K562 (cell line): ENCODE results near the gene ADD1. TPM values are rescaled to one million over a fixed set of nuclear protein-coding genes. Genes with fewer than 3 reads are reported as not detected.

Source experiments
- polyA plus RNA-seq, 8 experiments: library from polyadenylated mRNA; depleted of rRNA in 4 of 8; stranded (reverse) in 5 of 8; unstranded in 3 of 8; fragments of >200 nt; fragmentation: Nextera tagmentation in 2 of 8; fragmentation: Illumina TruSeq in 1 of 8; extraction: Ambion mirVana in 2 of 8; extraction: Trizol in 1 of 8; gene quantifications; 2 replicates each; pipeline versions ENCODE4 v1.2.1 to v1.2.3, GENCODE V29; 2011 to 2014; ENCODE audit warnings: inconsistent platforms in 1 of 8, missing spikeins in 1 of 8
- total RNA-seq, 7 experiments: library from RNA; depleted of rRNA in 6 of 7; stranded (reverse); fragments of >200 nt in 6 of 7; fragmentation: Illumina TruSeq in 2 of 7; extraction: Trizol in 2 of 7; gene quantifications; 2 replicates each; pipeline versions ENCODE4 v1.2.1 to v1.2.3, GENCODE V29; 2011 to 2021; ENCODE audit warnings: low replicate concordance in 1 of 7

ADD1 gene
- total and polyA plus RNA-seq, 9 of the 15 experiments (the other 6 are each of a cell fraction or from before 2014, with no cell fraction given) = 17.5 to 153 (median 74.0) TPM

Other genes starting within 250 kb of the ADD1 start
- gene TNIP2, start 87.5 kb upstream of the ADD1 start, total RNA-seq (2014; rRNA removed) = 42.6 and 46.7 TPM in 2 replicates
- 11.6 and 13.1 TPM in 2 replicates for gene TNIP2, start 87.5 kb upstream of the ADD1 start, total RNA-seq (2014; rRNA removed; fragmentation: Illumina TruSeq; extraction: Trizol)
- gene TNIP2, start 87.5 kb upstream of the ADD1 start, total RNA-seq (2015; rRNA removed; fragmentation: Illumina TruSeq; extraction: Trizol) = 19.5 and 21.9 TPM in 2 replicates
- gene TNIP2, start 87.5 kb upstream of the ADD1 start, total RNA-seq (2021) = 32.2 and 35.8 TPM in 2 replicates
- gene TNIP2, start 87.5 kb upstream of the ADD1 start, polyA plus RNA-seq (2011; rRNA removed) = 17.5 and 21.8 TPM in 2 replicates
- 12.1 and 18.3 TPM in 2 replicates for gene TNIP2, start 87.5 kb upstream of the ADD1 start, polyA plus RNA-seq (2014; fragmentation: Illumina TruSeq; extraction: Trizol)
- gene TNIP2, start 87.5 kb upstream of the ADD1 start, polyA plus RNA-seq (2014; fragmentation: Nextera tagmentation; extraction: Ambion mirVana) = 1 to 10 TPM in 1 of 2 experiments, under 1 TPM in 1; 0.61 to 1.1 TPM
- gene TNIP2, start 87.5 kb upstream of the ADD1 start, polyA plus RNA-seq (2014; rRNA removed) = 38.1 and 38.2 TPM in 2 replicates
- 9.7 and 15.9 TPM in 2 replicates for gene SH3BP2, start 50.8 kb upstream of the ADD1 start, total RNA-seq (2014; rRNA removed)
- 3.7 and 3.9 TPM in 2 replicates for gene SH3BP2, start 50.8 kb upstream of the ADD1 start, total RNA-seq (2014; rRNA removed; fragmentation: Illumina TruSeq; extraction: Trizol)
- gene SH3BP2, start 50.8 kb upstream of the ADD1 start, total RNA-seq (2015; rRNA removed; fragmentation: Illumina TruSeq; extraction: Trizol) = 3.5 and 5.6 TPM in 2 replicates
- 10.8 and 16.0 TPM in 2 replicates for gene SH3BP2, start 50.8 kb upstream of the ADD1 start, total RNA-seq (2021)
- 9.6 and 13.9 TPM in 2 replicates for gene SH3BP2, start 50.8 kb upstream of the ADD1 start, polyA plus RNA-seq (2011; rRNA removed)
- 5.1 and 10.9 TPM in 2 replicates for gene SH3BP2, start 50.8 kb upstream of the ADD1 start, polyA plus RNA-seq (2014; fragmentation: Illumina TruSeq; extraction: Trizol)
- gene SH3BP2, start 50.8 kb upstream of the ADD1 start, polyA plus RNA-seq (2014; fragmentation: Nextera tagmentation; extraction: Ambion mirVana) = under 1 TPM; 0.34 to 0.72 TPM
- 14.2 and 17.6 TPM in 2 replicates for gene SH3BP2, start 50.8 kb upstream of the ADD1 start, polyA plus RNA-seq (2014; rRNA removed)
- 50.9 and 56.1 TPM in 2 replicates for gene NOP14, start 119.6 kb downstream of the ADD1 start, total RNA-seq (2014; rRNA removed)
- 53.8 and 55.0 TPM in 2 replicates for gene NOP14, start 119.6 kb downstream of the ADD1 start, total RNA-seq (2014; rRNA removed; fragmentation: Illumina TruSeq; extraction: Trizol)
- gene NOP14, start 119.6 kb downstream of the ADD1 start, total RNA-seq (2015; rRNA removed; fragmentation: Illumina TruSeq; extraction: Trizol) = 61.1 and 61.7 TPM in 2 replicates
- 69.8 and 76.0 TPM in 2 replicates for gene NOP14, start 119.6 kb downstream of the ADD1 start, total RNA-seq (2021)
- gene NOP14, start 119.6 kb downstream of the ADD1 start, polyA plus RNA-seq (2011; rRNA removed) = 13.4 and 15.2 TPM in 2 replicates
- gene NOP14, start 119.6 kb downstream of the ADD1 start, polyA plus RNA-seq (2014; fragmentation: Illumina TruSeq; extraction: Trizol) = 62.1 and 62.4 TPM in 2 replicates
- gene NOP14, start 119.6 kb downstream of the ADD1 start, polyA plus RNA-seq (2014; fragmentation: Nextera tagmentation; extraction: Ambion mirVana) = 10 to 100 TPM; 12.7 to 12.9 TPM
- gene NOP14, start 119.6 kb downstream of the ADD1 start, polyA plus RNA-seq (2014; rRNA removed) = 30.1 and 33.3 TPM in 2 replicates
- gene GRK4, start 119.7 kb downstream of the ADD1 start, total RNA-seq (2014; rRNA removed) = 2.5 and 3.1 TPM in 2 replicates
- 4.5 and 4.6 TPM in 2 replicates for gene GRK4, start 119.7 kb downstream of the ADD1 start, total RNA-seq (2014; rRNA removed; fragmentation: Illumina TruSeq; extraction: Trizol)
- gene GRK4, start 119.7 kb downstream of the ADD1 start, total RNA-seq (2015; rRNA removed; fragmentation: Illumina TruSeq; extraction: Trizol) = 3.3 and 3.6 TPM in 2 replicates
- gene GRK4, start 119.7 kb downstream of the ADD1 start, total RNA-seq (2021) = 4.8 and 4.9 TPM in 2 replicates
- gene GRK4, start 119.7 kb downstream of the ADD1 start, polyA plus RNA-seq (2011; rRNA removed) = 3.3 and 4.0 TPM in 2 replicates
- gene GRK4, start 119.7 kb downstream of the ADD1 start, polyA plus RNA-seq (2014; fragmentation: Illumina TruSeq; extraction: Trizol) = 2.6 and 3.0 TPM in 2 replicates
- gene GRK4, start 119.7 kb downstream of the ADD1 start, polyA plus RNA-seq (2014; fragmentation: Nextera tagmentation; extraction: Ambion mirVana) = 1 to 10 TPM; 1.1 to 1.2 TPM
- gene GRK4, start 119.7 kb downstream of the ADD1 start, polyA plus RNA-seq (2014; rRNA removed) = 2.6 and 2.9 TPM in 2 replicates
- not detected in 2 replicates for gene HTT-AS, start 230.7 kb downstream of the ADD1 start, total RNA-seq (2014; rRNA removed)
- gene HTT-AS, start 230.7 kb downstream of the ADD1 start, total RNA-seq (2014; rRNA removed; fragmentation: Illumina TruSeq; extraction: Trizol) = not detected in 2 replicates
- not detected in 2 replicates for gene HTT-AS, start 230.7 kb downstream of the ADD1 start, total RNA-seq (2015; rRNA removed; fragmentation: Illumina TruSeq; extraction: Trizol)
- gene HTT-AS, start 230.7 kb downstream of the ADD1 start, total RNA-seq (2021) = not detected in 2 replicates
- gene HTT-AS, start 230.7 kb downstream of the ADD1 start, polyA plus RNA-seq (2011; rRNA removed) = not detected in 2 replicates
- gene HTT-AS, start 230.7 kb downstream of the ADD1 start, polyA plus RNA-seq (2014; fragmentation: Illumina TruSeq; extraction: Trizol) = not detected in 2 replicates
- not detected for gene HTT-AS, start 230.7 kb downstream of the ADD1 start, polyA plus RNA-seq (2014; fragmentation: Nextera tagmentation; extraction: Ambion mirVana)
- not detected in 2 replicates for gene HTT-AS, start 230.7 kb downstream of the ADD1 start, polyA plus RNA-seq (2014; rRNA removed)
- gene HTT, start 230.8 kb downstream of the ADD1 start, total RNA-seq (2014; rRNA removed) = 13.3 and 19.2 TPM in 2 replicates
- gene HTT, start 230.8 kb downstream of the ADD1 start, total RNA-seq (2014; rRNA removed; fragmentation: Illumina TruSeq; extraction: Trizol) = 14.7 and 16.3 TPM in 2 replicates
- gene HTT, start 230.8 kb downstream of the ADD1 start, total RNA-seq (2015; rRNA removed; fragmentation: Illumina TruSeq; extraction: Trizol) = 14.5 and 16.4 TPM in 2 replicates
- gene HTT, start 230.8 kb downstream of the ADD1 start, total RNA-seq (2021) = 26.6 and 31.6 TPM in 2 replicates
- 14.7 and 15.3 TPM in 2 replicates for gene HTT, start 230.8 kb downstream of the ADD1 start, polyA plus RNA-seq (2011; rRNA removed)
- 22.2 and 23.3 TPM in 2 replicates for gene HTT, start 230.8 kb downstream of the ADD1 start, polyA plus RNA-seq (2014; fragmentation: Illumina TruSeq; extraction: Trizol)
- gene HTT, start 230.8 kb downstream of the ADD1 start, polyA plus RNA-seq (2014; fragmentation: Nextera tagmentation; extraction: Ambion mirVana) = under 1 TPM; 0.66 to 0.97 TPM
- 12.6 and 19.9 TPM in 2 replicates for gene HTT, start 230.8 kb downstream of the ADD1 start, polyA plus RNA-seq (2014; rRNA removed)